Ovary (tissue), 9 donors: ENCODE results near the gene CNTNAP5. TPM values are rescaled to one million over a fixed set of nuclear protein-coding genes. Genes with fewer than 3 reads are reported as not detected.

Experiments
- DNase-seq, 5 donors: peaks; one replicate each; pipeline ENCODE4 v3.0.0-alpha.2; 2019 to 2020
- H3K27ac ChIP-seq, 2 donors: fragments of 200-600 bp; one replicate each; pipeline versions ENCODE4 v1.5.1 to v1.8.0; 2019 to 2022
- H3K27me3 ChIP-seq: fragments of 200-600 bp; one replicate; pipeline ENCODE4 v1.8.0; 2022
- H3K36me3 ChIP-seq: fragments of 200-600 bp; sonication (generic); one replicate; pipeline ENCODE4 v1.5.1; 2019
- H3K4me1 ChIP-seq: one replicate; pipeline ENCODE4 v1.8.1; 2013; ENCODE audit warnings: mild to moderate bottlenecking, moderate library complexity; ENCODE audit not compliant: insufficient read depth
- H3K4me3 ChIP-seq: fragments of 200-600 bp; sonication (generic); one replicate; pipeline ENCODE4 v1.5.1; 2017
- H3K9me3 ChIP-seq, 2 donors: fragments of 200-600 bp in 1 of 2; sonication (generic) in 1 of 2; one replicate each; pipeline versions ENCODE4 v1.5.1 to v1.8.1; 2013 to 2019; ENCODE audit warnings: mild to moderate bottlenecking in 1 of 2, moderate library complexity in 1 of 2
- EP300 ChIP-seq: sonication (generic); formaldehyde crosslinking; IDR thresholded peaks from one replicate; pipeline ENCODE4 v1.6.1; 2017; ENCODE audit warnings: antibody characterized with exemption
- POLR2A ChIP-seq: fragments of 450-650 bp; IDR thresholded peaks from one replicate; pipeline ENCODE4 v1.6.1; 2017; ENCODE audit warnings: antibody characterized with exemption, mild to moderate bottlenecking, moderate library complexity
- WGBS, 3 donors: extraction: QIAGEN DNeasy Blood & Tissue Kit in 1 of 3; methylation state at CpG; one replicate each; pipeline versions ENCODE4 v1.1.5 to v1.1.7; 2013 to 2017; 5-methylcytosine and 5-hydroxymethylcytosine counted together
- intact Hi-C, 4 donors: fragments of 100-400 bp; cut with DNase I; formaldehyde crosslinking; loops; one replicate each; pipeline versions ENCODE4 v1.11.0 to v1.15.1; 2022 to 2023
- polyA plus RNA-seq, 2 donors: library from polyadenylated mRNA; stranded (reverse); fragments of 200-250 nt in 1 of 2; fragments of 350-450 nt in 1 of 2; fragmentation: Illumina TruSeq in 1 of 2; extraction: RNeasy Lipid Tissue Mini Kit (QIAGEN cat#74804) in 1 of 2; gene quantifications; one replicate each; pipeline ENCODE4 v1.2.3, GENCODE V29; 2013 to 2014
- total RNA-seq, 7 donors: library from RNA; depleted of rRNA in 2 of 7; stranded (reverse); fragments of >200 nt in 2 of 7; fragmentation: NEBNext Ultra II Directional in 3 of 7; extraction: Animal tissue kit (Norgen Biotek cat#: 25700) in 3 of 7; gene quantifications; one replicate each; pipeline versions ENCODE4 v1.1.0 to v1.2.4, GENCODE V29; 2016 to 2023
- TF ChIP-seq, protein P1 (sequence below), 3 donors: fragments of 450-650 bp in 2 of 3; fragments of 200-600 bp in 1 of 3; IDR thresholded peaks; one replicate each; pipeline versions ENCODE4 v1.5.1 to v1.8.0; 2016 to 2022; ENCODE audit warnings: antibody characterized with exemption in 3 of 3, mild to moderate bottlenecking in 1 of 3
- donor health status: DM: no; HTN: no; CAD: no; lungs with moderate emphysema.
- donor health status: DM: no; HTN: no; CAD: no.
- donor health status: Bipolar disorder and iron deficiency.
- donor health status: DM: yes; HTN: yes; CAD: no.
- donor health status: DM: no; HTN: no; CAD: no.
- donor health status: DM: yes; HTN: yes; CAD: no.

Gene CNTNAP5
- total and polyA plus RNA-seq, 9 donors = not detected

DNA sequence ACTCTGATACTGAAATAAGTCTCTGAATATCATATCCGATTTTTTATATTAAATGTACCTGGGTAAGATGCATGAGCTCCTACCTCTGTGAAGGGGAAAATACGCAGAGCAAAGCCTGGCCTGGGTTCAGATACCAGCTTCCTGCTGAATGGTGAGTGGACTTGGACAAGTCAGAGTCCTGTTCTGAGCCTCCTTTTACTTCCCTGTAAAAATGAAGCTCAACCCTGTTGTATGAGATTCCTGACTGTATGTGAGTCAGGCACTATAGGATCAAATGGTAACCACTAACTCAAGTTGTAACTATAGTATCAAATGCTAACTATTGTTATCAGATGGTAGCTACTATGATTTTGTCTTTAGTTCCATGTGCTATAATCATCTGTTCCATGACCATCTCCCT is 561.7 kb downstream of the CNTNAP5 start:
- Histone ChIP-seq H3K36me3 (no peaks in the 10 kb centered on the region), H3K4me1 (no peaks in the 10 kb centered on the region), H3K4me3 (no peak overlapping the region), H3K27ac (no peak overlapping the region), H3K9me3 (no peaks in the 10 kb centered on the region), H3K27me3 (no peaks in the 10 kb centered on the region)
- no peak for DNase-seq
- WGBS, 3 donors = 84 to 92% (median 86%) methylated on average over 2 of the region's 2 CpGs
- intact Hi-C loops = no loop called here
- no peak for TF ChIP-seq POLR2A
- TF ChIP-seq, protein P1, sequence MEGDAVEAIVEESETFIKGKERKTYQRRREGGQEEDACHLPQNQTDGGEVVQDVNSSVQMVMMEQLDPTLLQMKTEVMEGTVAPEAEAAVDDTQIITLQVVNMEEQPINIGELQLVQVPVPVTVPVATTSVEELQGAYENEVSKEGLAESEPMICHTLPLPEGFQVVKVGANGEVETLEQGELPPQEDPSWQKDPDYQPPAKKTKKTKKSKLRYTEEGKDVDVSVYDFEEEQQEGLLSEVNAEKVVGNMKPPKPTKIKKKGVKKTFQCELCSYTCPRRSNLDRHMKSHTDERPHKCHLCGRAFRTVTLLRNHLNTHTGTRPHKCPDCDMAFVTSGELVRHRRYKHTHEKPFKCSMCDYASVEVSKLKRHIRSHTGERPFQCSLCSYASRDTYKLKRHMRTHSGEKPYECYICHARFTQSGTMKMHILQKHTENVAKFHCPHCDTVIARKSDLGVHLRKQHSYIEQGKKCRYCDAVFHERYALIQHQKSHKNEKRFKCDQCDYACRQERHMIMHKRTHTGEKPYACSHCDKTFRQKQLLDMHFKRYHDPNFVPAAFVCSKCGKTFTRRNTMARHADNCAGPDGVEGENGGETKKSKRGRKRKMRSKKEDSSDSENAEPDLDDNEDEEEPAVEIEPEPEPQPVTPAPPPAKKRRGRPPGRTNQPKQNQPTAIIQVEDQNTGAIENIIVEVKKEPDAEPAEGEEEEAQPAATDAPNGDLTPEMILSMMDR (IDR thresholded peaks at IDR 0.05) = no peak
- TF ChIP-seq EP300 = no peak

GRCh38 chr2:124589971-124590370 is 564.9 kb downstream of the CNTNAP5 start:
- Histone ChIP-seq H3K9me3 (no peaks in the 10 kb centered on the region), H3K4me3 (no peak overlapping the region), H3K36me3 (no peaks in the 10 kb centered on the region), H3K27me3 (no peaks in the 10 kb centered on the region), H3K27ac (no peak overlapping the region), H3K4me1 (no peaks in the 10 kb centered on the region)
- TF ChIP-seq, protein P1 (IDR thresholded peaks at IDR 0.05) = no peak
- no peak for TF ChIP-seq EP300
- no peak for TF ChIP-seq POLR2A
- no peak for DNase-seq
- intact Hi-C loops = no loop called here
- WGBS, 3 donors = 85 to 94% (median 92%) methylated on average over 3 of the region's 3 CpGs

DNA sequence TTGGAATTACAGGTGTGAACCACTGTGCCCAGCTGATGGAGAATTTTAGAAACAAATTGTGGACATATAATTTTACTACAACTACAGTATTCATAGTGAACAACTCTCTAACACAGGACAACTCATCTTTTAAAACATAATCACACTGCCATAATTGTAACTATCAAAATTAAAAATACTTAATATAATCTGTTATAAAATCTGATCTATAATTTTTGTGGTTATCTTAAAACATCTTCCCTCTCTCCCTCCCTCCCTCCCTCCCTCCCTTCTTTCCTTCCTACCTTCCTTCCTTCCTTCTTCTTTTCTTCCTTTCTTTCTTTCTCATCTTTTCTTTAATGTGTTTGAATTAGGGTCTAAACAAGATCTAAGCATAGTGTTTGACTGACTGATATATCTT is 577.7 kb downstream of the CNTNAP5 start:
- H3K9me3 ChIP-seq = no peaks in the 10 kb centered on the region
- TF ChIP-seq POLR2A (no peak), EP300 (no peak)
- TF ChIP-seq, protein P1 (IDR thresholded peaks at IDR 0.05) = no peak
- intact Hi-C loops = no loop called here
- no peaks in the 10 kb centered on the region for H3K4me1 ChIP-seq
- DNase-seq = no peak
- H3K4me3 ChIP-seq = no peak overlapping the region
- no peaks in the 10 kb centered on the region for H3K27me3 ChIP-seq
- H3K27ac ChIP-seq = no peak overlapping the region
- no peaks in the 10 kb centered on the region for H3K36me3 ChIP-seq

DNA sequence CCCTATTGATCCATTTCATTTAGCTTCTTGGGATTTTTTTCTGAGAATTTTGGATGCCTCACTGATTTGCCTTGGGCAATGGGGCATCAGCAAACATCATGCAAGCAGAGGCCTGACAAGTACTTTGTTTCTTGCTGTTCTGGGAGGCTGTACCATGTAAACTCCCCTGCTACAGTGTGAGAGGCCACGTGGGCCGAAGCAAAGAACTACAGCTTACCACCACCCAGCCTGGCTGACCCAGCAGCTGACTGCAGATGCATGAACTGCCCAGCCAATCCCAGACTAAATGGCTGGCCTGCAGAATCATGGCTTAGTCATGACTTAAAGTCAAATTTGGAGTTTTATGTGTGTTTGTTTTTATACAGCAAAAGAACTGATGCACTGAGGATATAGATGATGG is 579.9 kb downstream of the CNTNAP5 start:
- 74 to 82% (median 74%) methylated on average over 2 of the region's 2 CpGs for WGBS, 3 donors
- Histone ChIP-seq H3K36me3 (no peaks in the 10 kb centered on the region), H3K4me3 (no peak overlapping the region), H3K27ac (no peak overlapping the region), H3K9me3 (no peaks in the 10 kb centered on the region), H3K4me1 (no peaks in the 10 kb centered on the region), H3K27me3 (no peaks in the 10 kb centered on the region)
- no peak for DNase-seq
- TF ChIP-seq EP300 (no peak), POLR2A (no peak)
- TF ChIP-seq, protein P1 (IDR thresholded peaks at IDR 0.05) = no peak
- intact Hi-C loops = no loop called here

DNA sequence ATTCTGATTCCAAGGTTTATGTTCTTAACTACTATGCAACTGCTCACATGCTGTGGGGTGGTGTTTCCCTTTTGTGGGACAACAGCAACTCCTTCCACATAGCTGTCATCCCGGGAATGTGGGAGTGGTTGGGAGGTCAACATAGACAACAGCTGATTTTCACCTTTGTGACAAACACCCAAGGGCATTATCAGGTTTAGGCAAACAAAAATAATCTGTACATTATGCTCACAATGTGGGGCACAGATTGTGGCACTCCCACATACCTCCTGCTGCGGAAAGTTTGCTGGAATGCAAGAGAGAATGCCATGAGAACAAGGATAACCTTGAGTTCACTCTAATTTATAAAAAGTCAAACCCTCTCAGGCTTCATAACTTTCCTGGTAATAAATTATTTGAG is 582.6 kb downstream of the CNTNAP5 start:
- Histone ChIP-seq H3K27me3 (no peaks in the 10 kb centered on the region), H3K4me3 (no peak overlapping the region), H3K27ac (no peak overlapping the region), H3K4me1 (no peaks in the 10 kb centered on the region), H3K9me3 (no peaks in the 10 kb centered on the region), H3K36me3 (no peaks in the 10 kb centered on the region)
- no peak for DNase-seq
- WGBS, 3 donors = 25 to 34% (median 32%) methylated on average over 2 of the region's 2 CpGs
- TF ChIP-seq, protein P1 (IDR thresholded peaks at IDR 0.05) = no peak
- TF ChIP-seq EP300 (no peak), POLR2A (no peak)
- intact Hi-C loops = no loop called here
